ENCODE data around the gene SETX.

SETX gene

GRCh38 chr9:132241840-132242620 is 112.8 kb downstream of the SETX start:
- in situ Hi-C loops (cut with MboI; ENCODE audit: low sequenced_read_pairs): no loop called here

GRCh38 chr9:132241483-132241839 is 113.3 kb downstream of the SETX start:
- in situ Hi-C loops (cut with MboI; ENCODE audit: low sequenced_read_pairs): no loop called here

GRCh38 chr9:132240841-132241482 is 113.8 kb downstream of the SETX start:
- in situ Hi-C loops (cut with MboI; ENCODE audit: low sequenced_read_pairs): no loop called here

GRCh38 chr9:132239999-132240840 is 114.6 kb downstream of the SETX start:
- in situ Hi-C loops (cut with MboI; ENCODE audit: low sequenced_read_pairs): loop anchor here (10.0 kb wide), 1 partner anchor 65 kb away; no protein-coding TSS in a partner anchor

GRCh38 chr9:132239518-132239917 is 115.3 kb downstream of the SETX start:
- in situ Hi-C loops (cut with MboI; ENCODE audit: low sequenced_read_pairs): loop anchor here (10.0 kb wide), 1 partner anchor 65 kb away; no protein-coding TSS in a partner anchor

- in situ Hi-C loops (cut with MboI; ENCODE audit: low sequenced_read_pairs): loop anchor here (10.0 kb wide), 1 partner anchor 64 kb away; no protein-coding TSS in a partner anchor
These were observed 115.8 kb downstream of the SETX start for GRCh38 chr9:132238992-132239391.

- in situ Hi-C loops (cut with MboI; ENCODE audit: low sequenced_read_pairs): loop anchor here (10.0 kb wide), 1 partner anchor 63 kb away; no protein-coding TSS in a partner anchor
These were observed 116.5 kb downstream of the SETX start for GRCh38 chr9:132238026-132238972.

GRCh38 chr9:132237481-132237880 is 117.3 kb downstream of the SETX start:
- in situ Hi-C loops (cut with MboI; ENCODE audit: low sequenced_read_pairs): loop anchor here (10.0 kb wide), 1 partner anchor 63 kb away; no protein-coding TSS in a partner anchor

- in situ Hi-C loops (cut with MboI; ENCODE audit: low sequenced_read_pairs): loop anchor here (10.0 kb wide), 1 partner anchor 62 kb away; no protein-coding TSS in a partner anchor
These were observed 118.0 kb downstream of the SETX start for GRCh38 chr9:132236662-132237311.

- in situ Hi-C loops (cut with MboI; ENCODE audit: low sequenced_read_pairs): loop anchor here (10.0 kb wide), 1 partner anchor 61 kb away; no protein-coding TSS in a partner anchor
These were observed 118.7 kb downstream of the SETX start for GRCh38 chr9:132235894-132236661.

GRCh38 chr9:132235125-132235524 is 119.7 kb downstream of the SETX start:
- in situ Hi-C loops (cut with MboI; ENCODE audit: low sequenced_read_pairs): loop anchor here (10.0 kb wide), 1 partner anchor 60 kb away; no protein-coding TSS in a partner anchor

GRCh38 chr9:132234535-132234934 is 120.3 kb downstream of the SETX start:
- in situ Hi-C loops (cut with MboI; ENCODE audit: low sequenced_read_pairs): loop anchor here (10.0 kb wide), 1 partner anchor 60 kb away; no protein-coding TSS in a partner anchor

- in situ Hi-C loops (cut with MboI; ENCODE audit: low sequenced_read_pairs): loop anchor here (10.0 kb wide), 1 partner anchor 58 kb away; no protein-coding TSS in a partner anchor
These were observed 121.6 kb downstream of the SETX start for GRCh38 chr9:132233138-132233537.

GRCh38 chr9:132232522-132232921 is 122.3 kb downstream of the SETX start:
- in situ Hi-C loops (cut with MboI; ENCODE audit: low sequenced_read_pairs): loop anchor here (10.0 kb wide), 1 partner anchor 58 kb away; no protein-coding TSS in a partner anchor

GRCh38 chr9:132231019-132231701 is 123.6 kb downstream of the SETX start:
- in situ Hi-C loops (cut with MboI; ENCODE audit: low sequenced_read_pairs): loop anchor here (10.0 kb wide), 1 partner anchor 56 kb away; no protein-coding TSS in a partner anchor

GRCh38 chr9:132230605-132231004 is 124.2 kb downstream of the SETX start:
- in situ Hi-C loops (cut with MboI; ENCODE audit: low sequenced_read_pairs): loop anchor here (10.0 kb wide), 1 partner anchor 56 kb away; no protein-coding TSS in a partner anchor

GRCh38 chr9:132228062-132228461 is 126.7 kb downstream of the SETX start:
- in situ Hi-C loops (cut with MboI; ENCODE audit: low sequenced_read_pairs): no loop called here
